Left lung (tissue), 10 donors: ENCODE results near the gene EDRF1. TPM values are rescaled to one million over a fixed set of nuclear protein-coding genes. Genes with fewer than 3 reads are reported as not detected.
"Not testable (repeated sequence)": the region's sequence is repeated elsewhere in the genome, so short reads cannot be mapped to it uniquely, and the experiment has no call there.

ENCODE experiments used
- ATAC-seq: fragments of 200-7000 bp; cut with Tn5 transposase; one replicate; pipeline ENCODE4 v1.9.1; 2020; ENCODE audit warnings: moderate library complexity
- DNase-seq, 4 donors: peaks; one replicate each; pipeline ENCODE4 v3.0.0-alpha.2; 2013 to 2020
- H3K27ac ChIP-seq, 2 donors: fragments of 200-600 bp; sonication (generic) in 1 of 2; one replicate each; pipeline versions ENCODE4 v1.5.0 to v1.8.0; 2020 to 2021
- H3K27me3 ChIP-seq, 2 donors: fragments of 200-600 bp; sonication (generic) in 1 of 2; one replicate each; pipeline versions ENCODE4 v1.5.0 to v1.8.0; 2020 to 2021
- H3K36me3 ChIP-seq, 2 donors: fragments of 200-600 bp; sonication (generic) in 1 of 2; one replicate each; pipeline versions ENCODE4 v1.5.0 to v1.8.0; 2020 to 2021
- H3K4me1 ChIP-seq, 2 donors: fragments of 200-600 bp; one replicate each; pipeline ENCODE4 v1.8.0; 2021
- H3K4me3 ChIP-seq, 2 donors: fragments of 200-600 bp; sonication (generic) in 1 of 2; one replicate each; pipeline versions ENCODE4 v1.5.0 to v1.8.0; 2020 to 2021; ENCODE audit warnings: mild to moderate bottlenecking in 1 of 2
- H3K9me3 ChIP-seq, 2 donors: fragments of 200-600 bp; sonication (generic) in 1 of 2; one replicate each; pipeline versions ENCODE4 v1.5.0 to v1.8.0; 2020 to 2021
- CTCF ChIP-seq, 2 donors: fragments of 200-600 bp; sonication (generic) in 1 of 2; IDR thresholded peaks; one replicate each; pipeline versions ENCODE4 v1.5.0 to v1.8.0; 2021; ENCODE audit warnings: antibody characterized with exemption in 2 of 2
- intact Hi-C, 2 donors: fragments of 100-400 bp; cut with DNase I; formaldehyde crosslinking; loops; one replicate each; pipeline versions ENCODE4 v1.11.2 to v1.14.2; 2022
- polyA plus RNA-seq, 6 donors: library from polyadenylated mRNA; unstranded; fragments of 120-200 nt; gene quantifications; one replicate each; pipeline ENCODE4 v1.2.1, GENCODE V29; 2013; ENCODE audit not compliant: insufficient read length in 6 of 6
- total RNA-seq, 2 donors: library from RNA; stranded (reverse); fragmentation: NEBNext Ultra II Directional; extraction: Animal tissue kit (Norgen Biotek cat#: 25700); gene quantifications; one replicate each; pipeline ENCODE4 v1.2.1, GENCODE V29; 2021
- donor health status: DM: no; HTN: yes; CAD: no.
- donor health status: DM: no; HTN: no; CAD: no.

Gene EDRF1
- total and polyA plus RNA-seq, 8 donors: 19.9 to 70.1 (median 59.7) TPM

- no peak overlapping the region for H3K4me3 ChIP-seq
- H3K27me3 ChIP-seq: no peaks in the 10 kb centered on the region
- no peak for TF ChIP-seq CTCF (IDR thresholded peaks at IDR 0.05)
- H3K9me3 ChIP-seq: no peaks in the 10 kb centered on the region
- H3K4me1 ChIP-seq: no peaks in the 10 kb centered on the region
- no peak for DNase-seq
- no peaks in the 10 kb centered on the region for H3K36me3 ChIP-seq
- H3K27ac ChIP-seq: peak overlapping the region in 1 of 2 donors; percentile 18
- peak; percentile 15 for ATAC-seq
- intact Hi-C loops: no loop called here
Measured at GRCh38 chr10:125691160-125691981, 28.1 kb upstream of the EDRF1 start.

- no peaks in the 10 kb centered on the region for H3K27me3 ChIP-seq
- TF ChIP-seq CTCF (IDR thresholded peaks at IDR 0.05): no peak
- H3K27ac ChIP-seq: peak overlapping the region in 1 of 2 donors; percentile 18
- no peaks in the 10 kb centered on the region for H3K36me3 ChIP-seq
- ATAC-seq: no peak
- no peaks in the 10 kb centered on the region for H3K4me1 ChIP-seq
- H3K4me3 ChIP-seq: no peak overlapping the region
- no peak for DNase-seq
- intact Hi-C loops: no loop called here
- no peaks in the 10 kb centered on the region for H3K9me3 ChIP-seq
Measured at GRCh38 chr10:125692196-125692595, 27.3 kb upstream of the EDRF1 start.

GRCh38 chr10:125692601-125693523 is 26.6 kb upstream of the EDRF1 start:
- no peaks in the 10 kb centered on the region for H3K36me3 ChIP-seq
- no peaks in the 10 kb centered on the region for H3K4me1 ChIP-seq
- no peaks in the 10 kb centered on the region for H3K27me3 ChIP-seq
- no peaks in the 10 kb centered on the region for H3K9me3 ChIP-seq
- intact Hi-C loops: no loop called here
- DNase-seq (no peak), ATAC-seq (no peak)
- no peak for TF ChIP-seq CTCF (IDR thresholded peaks at IDR 0.05)
- H3K27ac ChIP-seq: no peak overlapping the region
- H3K4me3 ChIP-seq: no peak overlapping the region

- DNase-seq (no peak), ATAC-seq (no peak)
- no peaks in the 10 kb centered on the region for H3K4me1 ChIP-seq
- no peak for TF ChIP-seq CTCF (IDR thresholded peaks at IDR 0.05)
- no peaks in the 10 kb centered on the region for H3K9me3 ChIP-seq
- H3K27ac ChIP-seq: no peak overlapping the region
- no peaks in the 10 kb centered on the region for H3K36me3 ChIP-seq
- H3K27me3 ChIP-seq: no peaks in the 10 kb centered on the region
- H3K4me3 ChIP-seq: no peak overlapping the region
- intact Hi-C loops: no loop called here
Measured at GRCh38 chr10:125693524-125693847, 26.0 kb upstream of the EDRF1 start.

- Histone ChIP-seq H3K27me3 (no peaks in the 10 kb centered on the region), H3K9me3 (no peaks in the 10 kb centered on the region), H3K4me1 (no peaks in the 10 kb centered on the region), H3K27ac (no peak overlapping the region), H3K4me3 (no peak overlapping the region), H3K36me3 (no peaks in the 10 kb centered on the region)
- ATAC-seq (peak; percentile 79), DNase-seq (no peak)
- no peak for TF ChIP-seq CTCF (IDR thresholded peaks at IDR 0.05)
- intact Hi-C loops: no loop called here
Measured at GRCh38 chr10:125694883-125695282, 24.6 kb upstream of the EDRF1 start.

- H3K27ac ChIP-seq, H3K36me3 ChIP-seq, DNase-seq, H3K4me3 ChIP-seq, intact Hi-C loops, H3K27me3 ChIP-seq, H3K4me1 ChIP-seq, H3K9me3 ChIP-seq, ATAC-seq: not testable (repeated sequence)
Measured at GRCh38 chr10:125696884-125697283, 22.6 kb upstream of the EDRF1 start.
